Stimulated activated CD4-positive, alpha-beta T cell treated with anti-CD3 and anti-CD28 coated beads, Interleukin-4, amount 100 ng/mL, for 4 hours (primary cell): Measurements from ENCODE around the gene CPNE9.

Source experiments
- DNase-seq, 2 experiments: peaks; one replicate each; pipeline ENCODE4 v3.0.0-alpha.2; 2020

CPNE9 gene

DNA sequence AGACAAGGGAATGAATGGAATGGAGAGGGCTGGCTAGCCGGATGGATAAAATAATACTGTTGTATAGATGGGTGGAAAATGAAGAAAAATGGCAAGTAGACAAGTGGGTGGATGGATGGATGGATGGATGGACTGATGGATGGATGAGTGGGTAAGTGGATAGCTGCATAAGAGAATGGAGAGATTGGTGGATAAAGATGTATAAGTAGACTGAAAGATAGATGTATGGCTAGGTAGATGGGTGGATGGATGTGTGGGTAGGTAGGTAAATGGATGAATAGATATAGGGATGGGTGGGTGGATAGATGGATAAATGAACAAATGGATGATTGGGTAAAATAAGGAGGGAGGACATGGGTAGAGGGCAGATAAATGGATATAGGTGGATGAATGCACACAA lies 13.9 kb downstream of the CPNE9 start:
- no peak for DNase-seq

DNA sequence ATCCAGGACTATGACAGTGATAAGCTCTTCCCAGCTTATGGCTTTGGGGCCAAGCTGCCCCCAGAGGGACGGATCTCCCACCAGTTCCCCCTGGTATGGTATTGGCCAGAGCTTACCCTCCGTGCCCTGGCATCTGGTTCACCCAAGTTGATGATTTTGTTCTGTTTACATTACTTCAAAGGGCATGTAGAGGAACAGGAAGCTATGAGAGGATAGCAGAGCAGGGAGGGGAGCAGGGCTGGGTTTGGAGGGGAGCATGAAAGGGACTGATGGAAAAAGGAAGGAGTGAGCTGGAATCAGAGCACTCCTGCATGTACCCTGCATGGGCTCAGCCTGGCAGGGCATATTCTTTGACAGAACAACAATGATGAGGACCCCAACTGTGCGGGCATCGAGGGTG lies 14.5 kb downstream of the CPNE9 start:
- DNase-seq = no peak

DNA sequence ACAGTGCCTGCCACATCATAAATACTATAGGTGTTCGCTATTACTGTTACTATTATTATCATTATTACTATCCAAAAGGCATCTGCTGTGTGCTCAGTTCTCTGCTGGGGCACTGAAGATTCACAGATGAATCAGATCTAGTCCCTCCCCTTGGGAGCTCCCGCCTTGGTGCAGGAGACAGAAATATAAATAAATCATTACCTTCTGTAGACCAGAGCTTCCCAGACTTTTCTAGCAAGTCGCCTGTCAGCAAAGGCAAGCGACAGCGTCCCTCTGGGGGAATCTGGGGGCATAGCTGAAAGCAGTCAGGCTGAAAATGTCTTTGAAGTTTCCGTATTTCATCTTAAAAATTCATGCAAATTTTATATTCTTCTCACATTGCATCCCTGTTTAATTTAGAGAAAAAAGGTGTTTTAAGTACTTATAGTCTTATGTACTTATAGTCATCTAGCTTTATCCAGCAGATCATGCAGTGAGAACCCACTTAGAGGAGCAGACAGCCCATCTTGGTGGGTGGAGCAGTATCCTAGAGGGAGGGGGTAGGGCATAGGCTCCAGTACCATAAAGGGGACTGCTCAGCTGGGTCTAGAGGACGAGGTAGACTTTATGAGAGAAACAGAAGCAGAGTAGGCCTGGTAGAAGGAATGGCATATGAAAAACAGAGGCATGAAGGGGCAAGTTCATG lies 17.5 kb downstream of the CPNE9 start:
- no peak for DNase-seq

DNA sequence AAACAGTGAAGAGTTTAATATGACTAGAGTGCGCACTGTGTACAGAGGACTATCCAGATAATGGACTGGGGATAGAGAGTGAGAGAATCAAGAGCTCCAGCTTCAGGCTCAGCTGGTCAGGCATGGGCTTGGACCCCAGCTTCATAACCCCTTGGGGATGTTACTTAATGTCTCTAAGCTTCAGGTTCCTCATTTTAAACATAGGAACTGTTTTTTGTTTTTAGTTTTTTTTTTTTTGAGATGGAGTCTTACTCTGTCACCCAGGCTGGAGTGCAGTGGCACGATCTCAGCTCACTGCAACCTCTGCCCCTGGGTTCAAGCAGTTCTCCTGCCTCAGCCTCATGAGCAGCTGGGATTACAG lies 18.0 kb downstream of the CPNE9 start:
- no peak for DNase-seq

DNA sequence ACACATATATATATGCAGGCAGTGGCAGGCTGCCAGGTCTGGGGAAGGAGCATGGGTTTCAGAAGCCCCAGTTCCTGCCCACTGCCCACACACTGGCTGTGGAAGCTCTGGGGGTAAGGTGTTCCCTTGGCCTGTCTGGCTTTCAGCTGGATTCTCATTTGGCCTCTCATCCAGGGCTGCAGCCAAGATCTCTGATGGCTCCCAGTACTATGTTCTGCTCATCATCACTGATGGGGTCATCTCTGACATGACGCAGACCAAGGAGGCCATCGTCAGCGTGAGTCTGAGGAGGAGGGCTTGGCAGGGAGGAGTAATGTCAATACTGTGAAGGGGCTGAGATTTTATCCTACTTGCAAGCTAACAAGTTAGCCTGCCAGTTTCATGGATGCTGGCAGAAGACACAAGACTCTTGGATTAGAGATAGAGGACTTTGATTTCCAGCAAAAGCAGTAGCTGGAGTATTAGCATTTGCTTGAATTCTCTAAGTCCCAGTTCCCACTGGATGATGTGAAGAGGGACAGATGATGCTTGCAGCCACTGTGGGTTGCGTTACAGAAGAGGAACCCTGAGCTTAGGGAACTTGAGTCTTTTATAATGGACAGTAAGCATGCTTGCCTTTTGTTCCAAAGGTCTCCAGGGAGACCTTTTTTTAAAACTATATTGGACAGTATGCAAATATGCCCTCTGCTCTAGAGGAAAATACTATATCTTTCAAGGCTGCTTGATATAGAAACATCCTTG lies 22.3 kb downstream of the CPNE9 start:
- DNase-seq = no peak

DNA sequence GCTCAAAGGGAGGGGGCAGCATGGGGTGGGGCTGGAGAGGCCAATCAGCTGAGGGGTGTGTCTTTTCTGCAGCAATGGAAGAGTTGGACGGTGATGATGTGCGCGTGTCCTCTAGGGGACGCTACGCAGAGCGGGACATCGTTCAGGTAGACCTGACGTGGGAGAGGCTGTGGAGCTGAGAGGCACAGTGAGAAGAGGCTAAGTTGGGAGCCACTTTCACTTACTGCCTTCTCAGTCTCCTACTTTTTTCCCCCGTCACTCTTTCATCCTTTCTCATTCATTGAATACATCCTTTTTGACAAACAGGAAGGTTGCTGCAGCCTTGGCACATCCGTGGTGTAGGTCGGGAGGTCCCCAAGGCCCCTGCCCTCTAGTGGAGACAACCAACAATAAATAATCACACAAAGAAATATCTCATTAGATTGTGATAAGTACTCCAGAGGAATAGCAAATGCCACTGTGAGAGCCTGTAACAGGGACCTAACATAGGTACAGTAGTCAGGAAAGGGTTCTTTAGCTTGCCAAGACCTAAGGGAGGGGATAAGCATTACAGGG lies 23.5 kb downstream of the CPNE9 start:
- DNase-seq = peak; percentile 27 to 54

DNA sequence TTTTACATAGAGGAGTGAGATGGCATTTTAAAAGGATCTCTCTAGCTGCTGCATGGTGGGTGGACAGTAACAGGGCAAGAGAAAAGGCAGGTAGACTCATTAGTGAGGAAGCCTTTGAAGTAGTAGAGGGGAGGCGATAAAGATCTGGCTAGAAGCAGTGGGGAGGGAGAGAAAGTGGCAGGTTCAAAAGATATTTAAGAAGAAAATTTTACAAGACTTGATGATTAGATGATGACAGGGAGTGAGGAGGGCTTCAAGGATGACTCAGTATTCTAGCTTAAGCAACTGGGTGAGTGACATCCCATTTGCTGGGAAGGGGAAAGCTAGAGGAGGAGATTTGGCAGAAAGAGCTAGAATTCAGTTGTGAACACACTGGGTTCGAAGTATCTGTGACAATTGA lies 24.1 kb downstream of the CPNE9 start:
- DNase-seq = no peak

DNA sequence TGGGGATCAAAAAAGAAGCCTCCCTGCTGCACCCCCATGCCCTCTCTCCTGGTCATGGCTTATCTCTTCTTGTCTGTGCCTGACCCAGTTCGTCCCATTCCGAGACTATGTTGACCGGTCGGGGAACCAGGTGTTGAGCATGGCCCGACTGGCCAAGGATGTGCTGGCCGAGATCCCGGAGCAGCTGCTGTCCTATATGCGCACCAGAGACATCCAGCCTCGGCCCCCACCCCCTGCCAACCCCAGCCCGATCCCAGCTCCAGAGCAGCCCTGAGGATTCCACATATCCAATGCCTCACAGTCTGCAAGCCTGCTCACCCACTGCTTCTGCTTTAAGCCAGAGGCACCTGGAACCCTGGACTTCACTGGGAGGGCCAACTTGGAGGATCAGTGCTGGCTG lies 25.8 kb downstream of the CPNE9 start:
- no peak for DNase-seq

DNA sequence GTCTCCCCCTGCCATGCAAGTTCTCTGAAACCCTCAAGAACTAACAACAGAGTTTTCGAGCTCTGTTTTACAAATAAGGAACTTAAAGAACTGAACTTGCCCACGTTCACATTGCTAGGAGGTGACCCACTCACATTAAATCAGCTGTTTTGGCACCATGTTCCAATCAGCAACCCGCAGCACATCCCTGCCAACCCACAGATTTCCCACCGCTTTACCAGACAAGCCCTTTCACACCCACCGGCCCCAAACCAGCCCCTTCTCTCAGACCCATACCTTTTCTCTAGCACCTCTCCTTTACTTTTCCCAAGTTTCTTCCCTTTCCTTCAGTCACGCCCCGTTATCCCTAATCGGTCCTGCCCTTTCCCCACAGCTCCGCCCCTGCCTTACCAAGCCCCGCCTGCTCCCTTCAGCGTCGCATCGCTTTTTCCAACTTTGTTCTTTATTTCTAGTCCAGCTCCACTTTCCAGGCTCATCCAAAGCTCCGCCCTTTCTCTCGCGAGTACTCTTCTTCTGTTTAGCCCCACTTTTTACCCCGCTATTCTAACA lies 27.1 kb downstream of the CPNE9 start:
- no peak for DNase-seq

DNA sequence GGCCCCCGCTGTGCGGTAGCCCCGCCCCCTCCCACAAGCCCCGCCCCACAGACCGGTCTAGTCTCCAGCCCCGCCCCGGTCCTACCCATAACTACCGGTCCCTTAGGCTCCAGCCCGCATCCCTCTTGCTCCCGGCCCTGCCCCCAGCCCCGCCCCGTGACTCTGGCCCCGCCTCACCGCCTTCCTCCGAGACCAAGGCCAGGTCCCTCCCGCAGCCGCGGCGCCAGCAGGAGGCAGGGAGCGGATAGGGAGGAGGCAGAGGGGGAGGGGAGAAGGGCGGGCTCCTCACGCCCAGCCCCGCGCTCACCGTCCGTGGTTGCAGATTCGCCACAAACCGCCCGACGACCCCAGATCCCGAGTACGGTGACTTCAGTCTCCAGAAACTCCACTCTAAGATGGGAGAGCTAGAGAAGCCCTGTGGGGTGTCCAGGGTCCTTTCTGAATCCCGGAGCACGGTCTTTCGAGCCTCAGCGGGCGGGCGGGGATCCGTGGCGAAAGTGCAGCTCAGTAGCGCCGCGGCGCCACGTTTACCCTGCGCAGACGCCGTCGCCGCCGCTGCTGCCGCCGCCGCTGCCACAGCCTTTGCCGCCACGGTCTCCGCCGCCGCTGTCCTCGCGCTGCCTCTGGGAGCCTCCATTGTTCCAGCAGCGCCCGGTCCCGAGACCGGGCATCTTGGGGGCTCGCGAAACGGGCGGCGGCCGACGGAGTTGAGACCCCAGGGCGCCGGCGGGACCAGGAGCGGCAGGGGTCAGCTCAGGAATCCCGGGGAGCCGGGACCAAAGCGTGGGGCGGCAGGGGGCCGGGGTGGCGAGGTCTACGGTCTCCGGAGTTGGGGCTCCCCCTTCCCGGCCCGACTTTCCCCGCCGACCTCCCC lies 27.8 kb downstream of the CPNE9 start, which contains the start of gene BRPF1:
BRPF1 (plus strand) TSS at position 530 of the 874 bp plus-strand sequence. CDS start 2,406 bp downstream, outside the sequence.
- peak; percentile 99 to 100 for DNase-seq

DNA sequence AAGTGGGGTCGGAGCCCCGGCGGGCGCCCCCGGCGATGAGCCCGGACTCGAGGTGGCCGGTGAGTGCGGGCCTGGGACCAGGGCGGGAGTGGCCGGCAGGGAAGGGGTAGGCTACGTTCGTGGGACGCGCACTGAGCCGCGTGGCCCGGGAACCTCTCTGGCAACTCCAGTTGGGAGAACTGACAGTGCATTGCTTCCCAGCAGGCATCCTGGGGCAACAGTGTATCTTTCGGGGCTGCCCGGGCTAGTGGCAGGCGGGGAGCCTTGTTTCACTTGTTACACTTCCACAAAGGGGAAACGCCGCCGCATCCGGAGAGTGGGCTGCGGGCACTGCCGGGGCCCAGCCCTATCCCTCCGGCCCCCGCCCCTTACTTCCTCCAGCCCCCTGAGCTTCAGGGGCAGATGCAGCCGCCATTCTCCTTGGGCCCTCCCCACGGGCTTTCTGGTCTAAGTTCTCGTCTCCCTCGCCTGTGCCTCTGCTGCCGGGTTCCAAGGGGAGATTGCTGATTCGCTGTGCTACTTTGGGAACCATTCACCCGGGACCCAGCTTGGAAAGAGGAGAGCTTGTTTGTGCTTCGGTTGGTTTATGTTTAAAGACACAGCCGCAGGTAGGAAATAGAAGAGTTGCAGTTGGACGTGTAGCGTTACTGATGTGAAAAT lies 28.6 kb downstream of the CPNE9 start:
- peak in 1 of 2 experiments; percentile 25 for DNase-seq

DNA sequence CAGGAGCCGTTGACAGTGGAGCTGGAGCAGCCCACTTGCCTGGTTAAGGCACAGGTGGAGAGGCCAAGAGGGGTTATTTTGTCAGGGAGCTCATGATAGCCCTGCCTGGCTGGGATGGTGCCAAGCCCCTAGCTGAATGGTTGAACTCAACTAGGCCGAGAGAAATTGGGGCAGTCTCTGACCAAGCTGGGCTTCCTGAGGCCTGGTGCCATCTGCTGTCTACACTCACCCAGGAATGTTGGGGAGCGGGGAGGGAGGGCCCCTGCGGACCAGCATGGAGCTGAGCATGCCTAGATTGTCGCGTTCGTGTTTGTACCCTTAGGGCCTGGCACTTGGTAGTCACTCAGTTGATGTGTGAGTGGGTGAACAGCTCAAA lies 29.1 kb downstream of the CPNE9 start:
- no peak for DNase-seq

DNA sequence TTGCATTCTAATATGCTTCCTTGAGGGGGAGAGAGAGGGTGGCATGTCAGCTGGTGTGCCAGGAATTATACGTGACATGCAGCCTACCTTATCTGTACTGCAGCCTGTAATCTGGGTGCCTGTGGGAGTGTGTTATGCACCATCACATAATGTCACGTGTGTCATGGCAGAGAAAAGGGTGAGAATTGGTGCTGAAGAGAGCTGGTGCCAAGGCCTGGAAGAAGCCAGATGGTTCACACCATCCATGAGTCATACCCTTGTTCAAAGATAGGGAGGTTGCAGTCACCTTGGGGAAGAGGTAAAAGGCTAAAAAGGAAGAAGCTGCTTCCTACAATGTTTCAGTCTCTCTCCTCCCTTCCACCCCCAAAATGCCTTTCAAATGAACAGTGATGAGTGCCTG lies 33.2 kb downstream of the CPNE9 start:
- peak in 1 of 2 experiments; percentile 19 for DNase-seq

DNA sequence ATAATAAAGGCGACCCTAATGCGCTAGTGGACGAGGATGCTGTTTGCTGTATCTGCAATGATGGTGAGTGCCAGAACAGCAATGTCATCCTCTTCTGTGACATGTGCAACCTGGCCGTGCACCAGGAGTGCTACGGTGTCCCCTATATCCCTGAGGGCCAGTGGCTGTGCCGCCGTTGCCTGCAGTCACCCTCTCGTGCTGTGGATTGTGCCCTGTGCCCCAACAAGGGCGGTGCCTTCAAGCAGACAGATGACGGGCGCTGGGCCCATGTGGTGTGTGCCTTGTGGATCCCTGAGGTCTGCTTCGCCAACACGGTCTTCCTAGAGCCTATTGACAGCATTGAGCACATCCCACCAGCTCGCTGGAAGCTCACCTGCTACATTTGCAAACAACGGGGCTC lies 35.5 kb downstream of the CPNE9 start:
- DNase-seq = no peak

DNA sequence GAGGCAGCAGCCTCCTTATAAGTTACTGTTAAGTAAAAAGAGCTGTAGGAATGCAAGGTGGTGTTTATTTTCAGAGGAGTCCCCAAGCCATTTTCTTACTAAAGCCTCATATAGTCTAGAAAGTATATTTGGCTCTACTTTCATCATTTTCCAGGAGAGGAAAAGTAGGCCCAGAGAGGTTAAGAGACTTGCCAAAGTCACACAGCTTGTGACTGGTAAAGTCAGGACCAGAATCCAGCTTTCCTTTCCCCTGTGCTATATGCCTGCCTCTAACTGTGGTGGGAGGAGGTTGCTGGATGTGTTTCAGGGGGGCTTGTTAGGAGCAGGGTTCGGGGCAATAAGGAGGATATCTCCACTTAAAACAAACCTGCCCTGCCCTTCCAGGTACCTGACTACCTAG lies 38.9 kb downstream of the CPNE9 start:
- no peak for DNase-seq

DNA sequence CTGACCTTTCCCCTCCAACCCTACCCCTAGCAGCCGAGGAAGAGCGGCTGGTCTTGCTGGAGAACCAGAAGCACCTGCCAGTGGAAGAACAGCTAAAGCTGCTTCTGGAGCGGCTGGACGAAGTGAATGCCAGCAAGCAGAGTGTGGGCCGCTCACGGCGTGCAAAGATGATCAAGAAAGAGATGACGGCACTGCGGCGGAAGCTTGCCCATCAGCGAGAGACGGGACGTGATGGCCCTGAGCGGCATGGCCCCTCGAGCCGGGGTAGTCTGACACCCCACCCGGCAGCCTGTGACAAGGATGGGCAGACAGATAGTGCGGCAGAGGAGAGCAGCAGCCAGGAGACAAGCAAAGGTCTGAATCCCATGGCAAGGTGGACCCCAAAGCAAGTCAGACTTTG lies 39.9 kb downstream of the CPNE9 start:
- no peak for DNase-seq

DNA sequence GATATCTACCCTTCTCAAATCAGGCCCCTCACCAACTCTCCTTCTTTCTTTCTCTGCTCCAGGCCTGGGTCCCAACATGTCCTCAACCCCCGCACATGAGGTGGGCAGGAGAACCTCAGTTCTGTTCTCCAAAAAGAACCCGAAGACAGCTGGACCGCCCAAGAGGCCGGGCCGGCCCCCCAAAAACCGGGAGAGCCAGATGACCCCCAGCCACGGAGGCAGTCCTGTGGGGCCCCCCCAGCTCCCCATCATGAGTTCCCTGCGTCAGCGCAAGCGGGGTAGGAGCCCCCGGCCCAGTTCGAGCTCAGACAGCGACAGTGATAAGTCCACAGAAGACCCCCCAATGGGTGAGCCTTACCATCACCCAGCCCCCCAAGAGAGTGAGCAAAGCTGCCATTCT lies 40.5 kb downstream of the CPNE9 start:
- DNase-seq = no peak

DNA sequence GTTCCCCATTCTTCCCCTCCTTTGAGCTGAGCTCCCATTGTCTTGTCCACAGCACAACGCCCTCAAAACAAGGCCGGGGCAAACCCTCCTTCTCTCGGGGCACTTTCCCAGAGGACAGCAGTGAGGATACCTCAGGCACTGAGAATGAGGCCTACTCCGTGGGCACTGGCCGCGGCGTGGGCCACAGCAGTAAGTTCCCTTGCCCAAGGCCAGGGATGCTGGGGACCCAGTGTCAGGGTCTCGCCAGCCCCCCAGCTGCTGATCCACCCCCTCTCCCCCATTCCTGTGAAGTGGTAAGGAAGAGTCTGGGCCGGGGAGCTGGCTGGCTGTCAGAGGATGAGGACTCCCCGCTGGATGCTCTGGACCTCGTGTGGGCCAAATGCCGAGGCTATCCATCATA lies 41.9 kb downstream of the CPNE9 start:
- DNase-seq = no peak

DNA sequence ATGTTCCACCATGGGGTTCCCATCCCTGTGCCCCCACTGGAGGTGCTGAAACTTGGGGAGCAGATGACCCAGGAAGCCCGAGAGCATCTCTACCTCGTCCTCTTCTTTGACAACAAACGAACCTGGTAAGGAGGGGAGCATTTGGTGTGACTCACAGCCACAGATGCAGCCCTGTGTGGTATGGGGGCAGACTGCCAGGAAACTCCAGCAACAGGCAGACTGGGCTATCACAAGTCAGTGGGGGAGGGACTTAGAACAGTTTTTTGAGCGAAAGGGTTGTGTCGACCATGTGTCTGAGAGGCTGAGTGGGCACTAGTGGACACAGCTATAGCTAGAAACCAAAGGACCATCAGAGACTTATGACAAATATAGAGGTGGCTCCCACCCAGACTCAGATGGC lies 42.7 kb downstream of the CPNE9 start:
- DNase-seq = no peak

DNA sequence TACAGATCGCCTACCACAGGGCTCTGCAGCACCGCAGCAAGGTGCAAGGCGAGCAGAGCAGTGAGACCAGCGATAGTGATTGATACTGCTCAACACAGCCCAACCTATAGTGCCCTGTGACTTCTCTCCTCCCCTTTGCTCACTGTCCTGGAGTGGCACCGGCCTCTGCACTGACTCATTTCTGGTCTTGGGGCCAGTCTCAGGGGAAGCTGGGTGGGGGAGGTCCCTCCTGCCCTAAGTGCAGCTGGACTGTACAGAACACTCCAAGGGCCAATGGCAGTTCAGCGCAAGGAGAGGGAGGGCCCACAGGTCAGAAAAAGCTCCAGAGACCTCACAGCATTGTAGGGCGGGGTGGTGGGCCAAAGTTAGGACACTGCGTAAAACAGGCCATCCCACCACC lies 43.6 kb downstream of the CPNE9 start:
- DNase-seq = no peak

DNA sequence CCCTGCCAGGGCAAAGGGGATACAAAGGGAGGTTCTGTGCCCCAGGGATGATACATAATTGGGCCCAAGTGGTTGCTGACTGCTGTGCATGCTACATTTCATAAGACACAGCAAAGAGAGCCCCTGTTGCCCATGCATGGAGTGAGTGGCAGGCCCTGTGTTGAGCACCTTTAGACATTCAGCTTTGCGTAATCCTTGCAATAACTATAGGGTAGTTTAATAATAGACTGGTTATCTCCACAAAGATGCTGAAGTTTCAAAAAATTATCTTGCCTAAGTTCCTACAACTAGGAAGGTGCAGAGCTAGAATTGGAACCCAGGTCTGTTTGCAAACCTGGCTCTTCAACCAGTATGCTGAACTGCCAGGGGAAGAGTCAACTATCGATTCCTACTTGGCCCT lies 44.4 kb downstream of the CPNE9 start:
- no peak for DNase-seq

DNA sequence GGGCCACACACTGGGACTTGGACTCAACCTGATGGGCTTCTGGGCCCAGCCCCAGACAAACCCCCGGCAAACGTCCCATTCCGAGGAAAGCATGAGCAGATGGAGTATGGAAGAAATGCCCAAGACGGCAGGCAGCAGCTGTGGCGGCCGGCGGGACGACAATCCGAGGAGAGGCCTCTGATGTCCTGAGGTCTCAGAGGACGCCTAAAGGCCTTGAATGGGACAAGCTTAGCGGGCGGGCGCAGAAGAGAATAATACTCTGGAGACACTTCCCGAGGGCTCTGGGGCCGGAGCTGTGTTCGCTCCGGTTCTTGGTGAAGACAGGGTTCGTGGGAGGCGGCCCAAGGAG lies 45.6 kb downstream of the CPNE9 start:
- no peak for DNase-seq
